HepG2 (cell line): ENCODE results near the gene RRAS. TPM values are rescaled to one million over a fixed set of nuclear protein-coding genes. Genes with fewer than 3 reads are reported as not detected.

Source experiments
- CBX2 ChIP-seq, 2 experiments: fragments of 200-600 bp in 1 of 2; sonication (generic); formaldehyde crosslinking in 1 of 2; IDR thresholded peaks; 2 replicates each; pipeline versions ENCODE4 v1.7.0 to v1.8.1; 2018 to 2022; ENCODE audit warnings: low read depth in 2 of 2, low read length in 1 of 2, mild to moderate bottlenecking in 1 of 2, missing genetic modification reagents in 1 of 2
- HNRNPK ChIP-seq: fragments of 200-400 bp; formaldehyde crosslinking; IDR thresholded peaks from 2 replicates; pipeline ENCODE4 v1.6.1; 2018; ENCODE audit warnings: low read length, low read depth, moderate library complexity, mild to moderate bottlenecking; ENCODE audit not compliant: poor library complexity, severe bottlenecking
- HOXA5 ChIP-seq: sonication (generic); formaldehyde crosslinking; IDR thresholded peaks from 2 replicates; pipeline ENCODE4 v1.4.0; 2020; ENCODE audit warnings: missing genetic modification reagents
- KDM5A ChIP-seq: fragments of 200-600 bp; sonication (generic); IDR thresholded peaks from 2 replicates; pipeline ENCODE4 v1.7.0; 2018; ENCODE audit warnings: antibody characterized with exemption, mild to moderate bottlenecking, low read length, borderline replicate concordance
- MAFG ChIP-seq: sonication (generic); formaldehyde crosslinking; IDR thresholded peaks from 2 replicates; pipeline ENCODE4 v1.5.1; 2020; ENCODE audit warnings: mild to moderate bottlenecking, missing genetic modification reagents
- NR1H2 ChIP-seq: sonication (generic); formaldehyde crosslinking; IDR thresholded peaks from 2 replicates; pipeline ENCODE4 v1.8.1; 2022; ENCODE audit warnings: low read depth, missing genetic modification reagents, borderline replicate concordance
- RCOR2 ChIP-seq: IDR thresholded peaks from 2 replicates; pipeline ENCODE4 v1.6.1; 2016; ENCODE audit warnings: missing biosample characterization, missing genetic modification reagents
- SMAD1 ChIP-seq: sonication (generic); formaldehyde crosslinking; IDR thresholded peaks from 2 replicates; pipeline ENCODE4 v1.4.0; 2020; ENCODE audit warnings: missing genetic modification reagents, low read depth, mild to moderate bottlenecking, borderline replicate concordance
- TOPORS ChIP-seq: sonication (generic); formaldehyde crosslinking; IDR thresholded peaks from 2 replicates; pipeline ENCODE4 v1.8.0; 2023; ENCODE audit warnings: mild to moderate bottlenecking, missing genetic modification reagents
- ZBTB3 ChIP-seq: sonication (generic); formaldehyde crosslinking; IDR thresholded peaks from 2 replicates; pipeline ENCODE4 v1.4.0; 2020; ENCODE audit warnings: low read depth, mild to moderate bottlenecking, moderate library complexity, missing genetic modification reagents, borderline replicate concordance
- ZC3H13 ChIP-seq: sonication (generic); formaldehyde crosslinking; IDR thresholded peaks from 2 replicates; pipeline ENCODE4 v1.8.1; 2023; ENCODE audit warnings: mild to moderate bottlenecking, missing genetic modification reagents, moderate library complexity
- ZFP36L1 ChIP-seq: sonication (generic); formaldehyde crosslinking; IDR thresholded peaks from 2 replicates; pipeline ENCODE4 v1.8.0; 2022; ENCODE audit warnings: mild to moderate bottlenecking, missing genetic modification reagents, moderate library complexity
- ZNF296 ChIP-seq: sonication (generic); formaldehyde crosslinking; conservative IDR thresholded peaks from 2 replicates; pipeline ENCODE4 v1.5.0; 2020; ENCODE audit warnings: mild to moderate bottlenecking, missing genetic modification reagents
- ZNF337 ChIP-seq: sonication (generic); formaldehyde crosslinking; IDR thresholded peaks from 2 replicates; pipeline ENCODE4 v1.5.1; 2020; ENCODE audit warnings: missing genetic modification reagents, low read depth, mild to moderate bottlenecking, borderline replicate concordance
- ZNF552 ChIP-seq: sonication (generic); formaldehyde crosslinking; IDR thresholded peaks from 2 replicates; pipeline ENCODE4 v1.9.0; 2022; ENCODE audit warnings: missing genetic modification reagents, mild to moderate bottlenecking, borderline replicate concordance
- ZNF567 ChIP-seq: sonication (generic); formaldehyde crosslinking; IDR thresholded peaks from 2 replicates; pipeline ENCODE4 v1.8.1; 2023; ENCODE audit warnings: mild to moderate bottlenecking, missing genetic modification reagents, borderline replicate concordance
- ZNF589 ChIP-seq: sonication (generic); formaldehyde crosslinking; conservative IDR thresholded peaks from 2 replicates; pipeline ENCODE4 v1.8.0; 2022; ENCODE audit warnings: mild to moderate bottlenecking, moderate library complexity, missing genetic modification reagents
- ZNF766 ChIP-seq: sonication (generic); formaldehyde crosslinking; IDR thresholded peaks from 2 replicates; pipeline ENCODE4 v1.5.0; 2020; ENCODE audit warnings: missing genetic modification reagents, borderline replicate concordance
- ZNF776 ChIP-seq: sonication (generic); formaldehyde crosslinking; IDR thresholded peaks from 2 replicates; pipeline ENCODE4 v1.4.0; 2020; ENCODE audit warnings: mild to moderate bottlenecking, missing genetic modification reagents
- ZNF83 ChIP-seq: sonication (generic); formaldehyde crosslinking; IDR thresholded peaks from 2 replicates; pipeline ENCODE4 v1.4.0; 2020; ENCODE audit warnings: missing genetic modification reagents, mild to moderate bottlenecking, borderline replicate concordance
- polyA plus RNA-seq, 8 experiments: library from polyadenylated mRNA; depleted of rRNA in 3 of 8; stranded (reverse) in 7 of 8; unstranded in 1 of 8; fragments of >200 nt; fragmentation: Illumina TruSeq in 4 of 8; extraction: Trizol in 4 of 8; gene quantifications; 2 replicates each; pipeline versions ENCODE4 v1.2.1 to v1.2.3, GENCODE V29; 2011 to 2016; ENCODE audit warnings: low read depth in 4 of 8, missing spikeins in 1 of 8, mixed read lengths in 1 of 8; ENCODE audit not compliant: insufficient read depth in 1 of 8
- total RNA-seq, 5 experiments: library from RNA; depleted of rRNA; stranded (reverse); fragments of >200 nt; fragmentation: Illumina TruSeq; extraction: Trizol; gene quantifications; 2 replicates each; pipeline ENCODE4 v1.2.3, GENCODE V29; 2016; ENCODE audit warnings: low read depth in 1 of 5
- TF ChIP-seq, protein P1 (sequence below): sonication (generic); formaldehyde crosslinking; IDR thresholded peaks from 2 replicates; pipeline ENCODE4 v1.5.0; 2020; ENCODE audit warnings: mild to moderate bottlenecking, missing genetic modification reagents
- TF ChIP-seq, protein P2 (sequence below): sonication (generic); formaldehyde crosslinking; IDR thresholded peaks from 2 replicates; pipeline ENCODE4 v1.9.0; 2022; ENCODE audit warnings: missing genetic modification reagents, mild to moderate bottlenecking, borderline replicate concordance
- TF ChIP-seq, protein P3 (sequence below): sonication (generic); formaldehyde crosslinking; IDR thresholded peaks from 2 replicates; pipeline ENCODE4 v1.5.1; 2020; ENCODE audit warnings: missing genetic modification reagents, mild to moderate bottlenecking, borderline replicate concordance

The RRAS gene
- total and polyA plus RNA-seq, 2 of the 13 experiments (the other 11 are each of a cell fraction or from before 2014, with no cell fraction given): 1.5 to 12.0 TPM

- TF ChIP-seq, protein P1, sequence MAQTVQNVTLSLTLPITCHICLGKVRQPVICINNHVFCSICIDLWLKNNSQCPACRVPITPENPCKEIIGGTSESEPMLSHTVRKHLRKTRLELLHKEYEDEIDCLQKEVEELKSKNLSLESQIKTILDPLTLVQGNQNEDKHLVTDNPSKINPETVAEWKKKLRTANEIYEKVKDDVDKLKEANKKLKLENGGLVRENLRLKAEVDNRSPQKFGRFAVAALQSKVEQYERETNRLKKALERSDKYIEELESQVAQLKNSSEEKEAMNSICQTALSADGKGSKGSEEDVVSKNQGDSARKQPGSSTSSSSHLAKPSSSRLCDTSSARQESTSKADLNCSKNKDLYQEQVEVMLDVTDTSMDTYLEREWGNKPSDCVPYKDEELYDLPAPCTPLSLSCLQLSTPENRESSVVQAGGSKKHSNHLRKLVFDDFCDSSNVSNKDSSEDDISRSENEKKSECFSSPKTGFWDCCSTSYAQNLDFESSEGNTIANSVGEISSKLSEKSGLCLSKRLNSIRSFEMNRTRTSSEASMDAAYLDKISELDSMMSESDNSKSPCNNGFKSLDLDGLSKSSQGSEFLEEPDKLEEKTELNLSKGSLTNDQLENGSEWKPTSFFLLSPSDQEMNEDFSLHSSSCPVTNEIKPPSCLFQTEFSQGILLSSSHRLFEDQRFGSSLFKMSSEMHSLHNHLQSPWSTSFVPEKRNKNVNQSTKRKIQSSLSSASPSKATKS (CRISPR knock-in tag): no peak
- TF ChIP-seq ZNF776 (CRISPR knock-in tag) (peak; percentile 47; the same call in 1 of the 2 replicates), ZNF296 (CRISPR knock-in tag) (no peak), ZFP36L1 (CRISPR knock-in tag) (no peak), ZNF552 (CRISPR knock-in tag) (no peak), NR1H2 (CRISPR knock-in tag) (no peak), SMAD1 (CRISPR knock-in tag) (no peak), ZC3H13 (CRISPR knock-in tag) (no peak), ZBTB3 (CRISPR knock-in tag) (no peak), HOXA5 (no peak), ZNF766 (CRISPR knock-in tag) (peak; percentile 24; the same call in 1 of the 2 replicates), ZNF83 (no peak), HNRNPK (peak; percentile 21), ZNF589 (CRISPR knock-in tag) (no peak), KDM5A (peak; percentile 65; the same call in 1 of the 2 replicates), CBX2 (IDR thresholded peaks at IDR 0.05; ENCODE audit: low read depth, low read length) (no peak), CBX2 (CRISPR knock-in tag; IDR thresholded peaks at IDR 0.05; ENCODE audit: low read depth) (no peak), RCOR2 (no peak), MAFG (no peak), TOPORS (0 out of 2 replicates have a peak, but pooled peaks have one; percentile 61), ZNF337 (CRISPR knock-in tag) (peak; percentile 71; the same call in 1 of the 2 replicates), ZNF567 (no peak)
- TF ChIP-seq, protein P2, sequence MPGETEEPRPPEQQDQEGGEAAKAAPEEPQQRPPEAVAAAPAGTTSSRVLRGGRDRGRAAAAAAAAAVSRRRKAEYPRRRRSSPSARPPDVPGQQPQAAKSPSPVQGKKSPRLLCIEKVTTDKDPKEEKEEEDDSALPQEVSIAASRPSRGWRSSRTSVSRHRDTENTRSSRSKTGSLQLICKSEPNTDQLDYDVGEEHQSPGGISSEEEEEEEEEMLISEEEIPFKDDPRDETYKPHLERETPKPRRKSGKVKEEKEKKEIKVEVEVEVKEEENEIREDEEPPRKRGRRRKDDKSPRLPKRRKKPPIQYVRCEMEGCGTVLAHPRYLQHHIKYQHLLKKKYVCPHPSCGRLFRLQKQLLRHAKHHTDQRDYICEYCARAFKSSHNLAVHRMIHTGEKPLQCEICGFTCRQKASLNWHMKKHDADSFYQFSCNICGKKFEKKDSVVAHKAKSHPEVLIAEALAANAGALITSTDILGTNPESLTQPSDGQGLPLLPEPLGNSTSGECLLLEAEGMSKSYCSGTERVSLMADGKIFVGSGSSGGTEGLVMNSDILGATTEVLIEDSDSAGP: peak; percentile 82
- TF ChIP-seq, protein P3, sequence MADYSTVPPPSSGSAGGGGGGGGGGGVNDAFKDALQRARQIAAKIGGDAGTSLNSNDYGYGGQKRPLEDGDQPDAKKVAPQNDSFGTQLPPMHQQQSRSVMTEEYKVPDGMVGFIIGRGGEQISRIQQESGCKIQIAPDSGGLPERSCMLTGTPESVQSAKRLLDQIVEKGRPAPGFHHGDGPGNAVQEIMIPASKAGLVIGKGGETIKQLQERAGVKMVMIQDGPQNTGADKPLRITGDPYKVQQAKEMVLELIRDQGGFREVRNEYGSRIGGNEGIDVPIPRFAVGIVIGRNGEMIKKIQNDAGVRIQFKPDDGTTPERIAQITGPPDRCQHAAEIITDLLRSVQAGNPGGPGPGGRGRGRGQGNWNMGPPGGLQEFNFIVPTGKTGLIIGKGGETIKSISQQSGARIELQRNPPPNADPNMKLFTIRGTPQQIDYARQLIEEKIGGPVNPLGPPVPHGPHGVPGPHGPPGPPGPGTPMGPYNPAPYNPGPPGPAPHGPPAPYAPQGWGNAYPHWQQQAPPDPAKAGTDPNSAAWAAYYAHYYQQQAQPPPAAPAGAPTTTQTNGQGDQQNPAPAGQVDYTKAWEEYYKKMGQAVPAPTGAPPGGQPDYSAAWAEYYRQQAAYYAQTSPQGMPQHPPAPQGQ: no peak
These were observed 49.6 kb downstream of the RRAS start (continued) for GRCh38 chr19:49590071-49590970.
